Upper lobe of right lung (tissue), 1 donor: ENCODE results near the gene CRHBP. TPM values are rescaled to one million over a fixed set of nuclear protein-coding genes. Genes with fewer than 3 reads are reported as not detected.
"Not testable (repeated sequence)": the region's sequence is repeated elsewhere in the genome, so short reads cannot be mapped to it uniquely, and the experiment has no call there.

ENCODE experiments used
- ATAC-seq: fragments of 200-7000 bp; cut with Tn5 transposase; one replicate; pipeline ENCODE4 v1.9.1; 2020; ENCODE audit warnings: mild to moderate bottlenecking, moderate library complexity
- DNase-seq: peaks from one replicate; pipeline ENCODE4 v3.0.0-alpha.2; 2020
- H3K27ac ChIP-seq: fragments of 200-600 bp; one replicate; pipeline ENCODE4 v1.8.0; 2022
- H3K27me3 ChIP-seq: fragments of 200-600 bp; one replicate; pipeline ENCODE4 v1.8.0; 2022; ENCODE audit warnings: mild to moderate bottlenecking
- H3K36me3 ChIP-seq: fragments of 200-600 bp; one replicate; pipeline ENCODE4 v1.8.0; 2022
- H3K4me1 ChIP-seq: fragments of 200-600 bp; one replicate; pipeline ENCODE4 v1.8.0; 2022
- H3K4me3 ChIP-seq: fragments of 200-600 bp; one replicate; pipeline ENCODE4 v1.8.0; 2022; ENCODE audit warnings: mild to moderate bottlenecking
- H3K9me3 ChIP-seq: fragments of 200-600 bp; one replicate; pipeline ENCODE4 v1.8.0; 2022
- CTCF ChIP-seq: fragments of 200-600 bp; IDR thresholded peaks from one replicate; pipeline ENCODE4 v1.8.0; 2022; ENCODE audit warnings: antibody characterized with exemption
- intact Hi-C: fragments of 100-400 bp; cut with DNase I; formaldehyde crosslinking; loops from one replicate; pipeline ENCODE4 v1.11.0; 2022
- total RNA-seq: library from RNA; stranded (reverse); fragmentation: NEBNext Ultra II Directional; extraction: Animal tissue kit (Norgen Biotek cat#: 25700); gene quantifications from one replicate; pipeline ENCODE4 v1.2.1, GENCODE V29; 2021
- donor health status: DM: no; HTN: yes; CAD: no; lungs with severe emphysema.

CRHBP gene
- total RNA-seq, 1 donor from 2014 or later = 0.26 TPM

- Histone ChIP-seq H3K27me3 (no peaks in the 10 kb centered on the region), H3K4me1 (no peaks in the 10 kb centered on the region), H3K36me3 (no peaks in the 10 kb centered on the region), H3K27ac (no peak overlapping the region), H3K9me3 (no peaks in the 10 kb centered on the region), H3K4me3 (no peak overlapping the region)
- intact Hi-C loops = no loop called here
- ATAC-seq (no peak), DNase-seq (no peak)
- no peak for TF ChIP-seq CTCF
Observed at GRCh38 chr5:76980518-76981144, 27.8 kb downstream of the CRHBP start.

GRCh38 chr5:76982450-76982849 is 29.6 kb downstream of the CRHBP start:
- Histone ChIP-seq H3K4me3 (no peak overlapping the region), H3K27me3 (no peaks in the 10 kb centered on the region), H3K36me3 (no peaks in the 10 kb centered on the region), H3K9me3 (no peaks in the 10 kb centered on the region), H3K4me1 (no peaks in the 10 kb centered on the region), H3K27ac (no peak overlapping the region)
- ATAC-seq (no peak), DNase-seq (no peak)
- no peak for TF ChIP-seq CTCF
- intact Hi-C loops = no loop called here

GRCh38 chr5:76983468-76983867 is 30.6 kb downstream of the CRHBP start:
- ATAC-seq (no peak), DNase-seq (no peak)
- H3K27ac ChIP-seq = no peak overlapping the region
- no peaks in the 10 kb centered on the region for H3K9me3 ChIP-seq
- no peak overlapping the region for H3K4me3 ChIP-seq
- TF ChIP-seq CTCF = no peak
- H3K27me3 ChIP-seq = no peaks in the 10 kb centered on the region
- no peaks in the 10 kb centered on the region for H3K4me1 ChIP-seq
- intact Hi-C loops = no loop called here
- H3K36me3 ChIP-seq = no peaks in the 10 kb centered on the region

GRCh38 chr5:76986825-76987526 is 34.1 kb downstream of the CRHBP start:
- Histone ChIP-seq H3K4me3 (no peak overlapping the region), H3K36me3 (no peaks in the 10 kb centered on the region), H3K4me1 (no peaks in the 10 kb centered on the region), H3K9me3 (no peaks in the 10 kb centered on the region), H3K27ac (no peak overlapping the region), H3K27me3 (no peaks in the 10 kb centered on the region)
- DNase-seq (no peak), ATAC-seq (no peak)
- intact Hi-C loops = no loop called here
- TF ChIP-seq CTCF = no peak

GRCh38 chr5:76990899-76991459 is 38.1 kb downstream of the CRHBP start:
- DNase-seq (no peak), ATAC-seq (peak; percentile 86)
- Histone ChIP-seq H3K36me3 (no peaks in the 10 kb centered on the region), H3K4me1 (no peaks in the 10 kb centered on the region), H3K27me3 (no peaks in the 10 kb centered on the region), H3K9me3 (no peaks in the 10 kb centered on the region), H3K4me3 (no peak overlapping the region), H3K27ac (no peak overlapping the region)
- no peak for TF ChIP-seq CTCF
- intact Hi-C loops = no loop called here

- H3K4me3 ChIP-seq, H3K4me1 ChIP-seq, H3K27ac ChIP-seq, H3K27me3 ChIP-seq, H3K9me3 ChIP-seq, DNase-seq, ATAC-seq, intact Hi-C loops, H3K36me3 ChIP-seq: not testable (repeated sequence)
Observed at GRCh38 chr5:76993436-76993835, 40.6 kb downstream of the CRHBP start.
